Fibroblast of mammary gland (primary cell): Measurements from ENCODE around the gene TBC1D22B.

Source experiments
- DNase-seq: peaks from one replicate; pipeline ENCODE4 v3.0.0-alpha.2; 2010; ENCODE audit warnings: low read depth
- H3K4me3 ChIP-seq: 2 replicates; pipeline ENCODE4 v1.5.1; 2011; ENCODE audit warnings: low read depth, mild to moderate bottlenecking, low read length, moderate library complexity; ENCODE audit not compliant: control insufficient read depth
- TF ChIP-seq, protein P1 (sequence below): conservative IDR thresholded peaks from 2 replicates; pipeline ENCODE4 v1.5.1; 2011; ENCODE audit warnings: low read depth, low read length, inconsistent platforms; ENCODE audit not compliant: control insufficient read depth, insufficient read depth

The TBC1D22B gene

DNA sequence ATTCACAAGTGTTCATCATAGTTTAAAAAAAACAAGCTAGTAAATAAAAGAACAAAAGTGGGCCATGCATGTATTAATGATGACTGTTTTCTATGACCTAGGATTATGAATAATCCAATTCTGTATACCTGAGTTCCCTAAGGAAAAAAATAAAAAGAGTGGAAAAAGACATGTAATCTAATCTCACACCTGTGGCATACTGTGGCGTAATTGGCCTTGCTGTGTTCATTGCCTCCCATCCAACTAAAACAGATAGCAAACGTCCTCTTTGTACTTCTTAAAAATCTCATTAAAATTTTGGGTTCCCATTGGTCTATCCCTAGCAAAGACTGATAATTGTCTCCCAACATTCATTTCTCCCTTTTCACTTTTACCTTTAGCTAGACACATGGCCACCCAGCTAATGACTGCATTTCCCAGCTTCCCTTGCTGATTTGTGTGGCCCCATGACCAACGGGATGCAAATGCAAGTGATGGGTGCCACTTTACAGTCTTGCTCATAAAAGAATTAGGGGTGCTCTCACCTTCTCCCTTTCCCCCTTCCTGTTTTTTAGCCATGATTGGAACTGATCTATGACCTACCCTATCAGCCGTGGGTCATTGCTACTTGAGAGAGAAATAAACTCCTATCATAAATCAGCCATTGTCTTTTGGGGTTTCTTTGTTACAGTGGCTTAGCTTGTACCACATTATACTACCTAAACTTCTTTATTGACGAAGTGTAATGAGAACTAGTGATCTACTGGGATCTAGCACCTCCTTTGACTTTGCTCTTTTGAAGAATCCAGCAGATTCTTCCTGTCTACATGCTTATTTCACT lies 32.0 kb upstream of the TBC1D22B start:
- DNase-seq, result no peak
- TF ChIP-seq, protein P1, sequence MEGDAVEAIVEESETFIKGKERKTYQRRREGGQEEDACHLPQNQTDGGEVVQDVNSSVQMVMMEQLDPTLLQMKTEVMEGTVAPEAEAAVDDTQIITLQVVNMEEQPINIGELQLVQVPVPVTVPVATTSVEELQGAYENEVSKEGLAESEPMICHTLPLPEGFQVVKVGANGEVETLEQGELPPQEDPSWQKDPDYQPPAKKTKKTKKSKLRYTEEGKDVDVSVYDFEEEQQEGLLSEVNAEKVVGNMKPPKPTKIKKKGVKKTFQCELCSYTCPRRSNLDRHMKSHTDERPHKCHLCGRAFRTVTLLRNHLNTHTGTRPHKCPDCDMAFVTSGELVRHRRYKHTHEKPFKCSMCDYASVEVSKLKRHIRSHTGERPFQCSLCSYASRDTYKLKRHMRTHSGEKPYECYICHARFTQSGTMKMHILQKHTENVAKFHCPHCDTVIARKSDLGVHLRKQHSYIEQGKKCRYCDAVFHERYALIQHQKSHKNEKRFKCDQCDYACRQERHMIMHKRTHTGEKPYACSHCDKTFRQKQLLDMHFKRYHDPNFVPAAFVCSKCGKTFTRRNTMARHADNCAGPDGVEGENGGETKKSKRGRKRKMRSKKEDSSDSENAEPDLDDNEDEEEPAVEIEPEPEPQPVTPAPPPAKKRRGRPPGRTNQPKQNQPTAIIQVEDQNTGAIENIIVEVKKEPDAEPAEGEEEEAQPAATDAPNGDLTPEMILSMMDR, result no peak
- H3K4me3 ChIP-seq, result no peak overlapping the region

GRCh38 chr6:37230104-37230503 lies 27.5 kb upstream of the TBC1D22B start:
- TF ChIP-seq, protein P1, result no peak

GRCh38 chr6:37232430-37233017 lies 25.0 kb upstream of the TBC1D22B start:
- no peak for DNase-seq
- H3K4me3 ChIP-seq, result no peak overlapping the region
- TF ChIP-seq, protein P1, result no peak

More at GRCh38 chr6:37230104-37230503, 27.5 kb upstream of the TBC1D22B start:
- no peak for DNase-seq
- H3K4me3 ChIP-seq, result no peak overlapping the region

- DNase-seq, result no peak
- no peak overlapping the region for H3K4me3 ChIP-seq
- TF ChIP-seq, protein P1, result no peak
These were observed 24.0 kb upstream of the TBC1D22B start for GRCh38 chr6:37233541-37233940.

DNA sequence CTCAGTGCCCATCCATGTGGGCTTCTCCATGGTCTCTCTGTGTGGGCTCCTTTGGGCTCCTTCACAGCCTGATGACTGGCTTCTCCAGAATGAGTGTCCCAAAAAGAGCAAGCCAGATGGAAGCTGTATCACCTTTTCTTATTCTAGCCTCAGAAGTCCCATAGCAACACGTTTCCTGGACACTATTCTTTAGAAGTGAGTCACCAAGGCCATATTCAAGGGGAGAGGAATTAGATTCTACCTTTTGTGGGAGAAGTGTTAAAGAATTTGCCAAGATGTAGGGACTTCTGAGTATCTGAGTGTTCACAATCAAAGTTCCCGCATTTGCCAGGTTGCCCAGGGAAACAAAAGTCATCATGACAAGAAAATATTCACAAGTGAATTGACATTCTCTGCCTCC lies 20.7 kb upstream of the TBC1D22B start:
- DNase-seq, result no peak
- TF ChIP-seq, protein P1, result no peak
- H3K4me3 ChIP-seq, result no peak overlapping the region

DNA sequence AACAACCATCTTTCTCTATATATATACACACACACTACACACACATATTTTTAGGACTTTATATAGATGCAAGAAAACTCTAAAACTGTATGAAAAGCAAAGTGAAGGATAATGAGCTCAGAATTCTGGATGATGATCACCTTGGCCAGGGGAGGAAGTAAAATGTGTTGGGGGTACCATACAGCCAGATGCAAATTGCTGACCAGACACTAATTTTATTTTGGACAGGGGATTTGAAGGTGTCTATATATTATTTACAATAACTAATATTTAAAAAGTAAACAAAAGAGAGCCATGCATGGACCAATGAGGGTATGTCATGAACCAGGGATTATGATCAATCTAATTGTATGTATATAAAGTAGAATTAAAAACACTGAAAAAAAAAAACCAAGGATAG lies 19.8 kb upstream of the TBC1D22B start:
- no peak for DNase-seq
- no peak overlapping the region for H3K4me3 ChIP-seq
- TF ChIP-seq, protein P1, result no peak
